Lung (tissue), 12 donors: ENCODE measurements around the gene DTX3. TPM values are rescaled to one million over a fixed set of nuclear protein-coding genes. Genes with fewer than 3 reads are reported as not detected.
"Not testable (repeated sequence)": the region's sequence is repeated elsewhere in the genome, so short reads cannot be mapped to it uniquely, and the experiment has no call there.

ENCODE experiments used
- ATAC-seq: fragments of 200-7000 bp; cut with Tn5 transposase; one replicate; pipeline ENCODE4 v1.9.1; 2020; ENCODE audit warnings: moderate number of reproducible peaks; ENCODE audit not compliant: insufficient read depth, low FRiP score
- DNase-seq, 3 donors: peaks; one replicate each; pipeline ENCODE4 v3.0.0-alpha.2; 2013 to 2017
- H3K27ac ChIP-seq, 2 donors: one replicate each; pipeline ENCODE4 v1.5.1; 2013; ENCODE audit warnings: mild to moderate bottlenecking in 2 of 2, moderate library complexity in 2 of 2, control low read depth in 1 of 2, inconsistent platforms in 1 of 2, low read depth in 1 of 2, low read length in 1 of 2
- H3K27me3 ChIP-seq, 3 donors: one replicate each; pipeline ENCODE4 v1.5.1; 2013; ENCODE audit warnings: low read length in 2 of 3; ENCODE audit not compliant: control insufficient read depth in 3 of 3, insufficient read depth in 3 of 3
- H3K36me3 ChIP-seq, 4 donors: one replicate each; pipeline ENCODE4 v1.5.1; 2013; ENCODE audit warnings: low read length in 4 of 4, mild to moderate bottlenecking in 1 of 4, moderate library complexity in 1 of 4; ENCODE audit not compliant: control insufficient read depth in 4 of 4, insufficient read depth in 4 of 4
- H3K4me1 ChIP-seq, 5 donors: one replicate each; pipeline ENCODE4 v1.5.1; 2013; ENCODE audit warnings: low read length in 5 of 5, mild to moderate bottlenecking in 2 of 5, moderate library complexity in 1 of 5; ENCODE audit not compliant: control insufficient read depth in 5 of 5, insufficient read depth in 5 of 5
- H3K4me3 ChIP-seq: one replicate; pipeline ENCODE4 v1.5.1; 2013; ENCODE audit warnings: mild to moderate bottlenecking, control low read depth, moderate library complexity
- H3K9ac ChIP-seq, 2 donors: one replicate each; pipeline ENCODE4 v1.5.1; 2013; ENCODE audit warnings: low read length in 2 of 2, control low read depth in 1 of 2; ENCODE audit not compliant: insufficient read depth in 1 of 2
- H3K9me3 ChIP-seq, 4 donors: one replicate each; pipeline ENCODE4 v1.5.1; 2013; ENCODE audit warnings: low read length in 3 of 4, mild to moderate bottlenecking in 1 of 4, moderate library complexity in 1 of 4; ENCODE audit not compliant: control insufficient read depth in 4 of 4, insufficient read depth in 3 of 4
- WGBS, 2 donors: extraction: QIAGEN DNeasy Blood & Tissue Kit; methylation state at CpG; one replicate each; pipeline ENCODE4 v1.1.7; 2013; 5-methylcytosine and 5-hydroxymethylcytosine counted together
- polyA plus RNA-seq, 2 donors: library from polyadenylated mRNA; stranded (reverse); fragments of 200-250 nt; gene quantifications; one replicate each; pipeline ENCODE4 v1.2.1, GENCODE V29; 2013
- total RNA-seq, 2 donors: library from RNA; depleted of rRNA in 1 of 2; stranded (reverse); fragments of >200 nt in 1 of 2; gene quantifications; one replicate each; pipeline ENCODE4 v1.2.1, GENCODE V29; 2014 to 2021
- TF ChIP-seq, protein P1 (sequence below): IDR thresholded peaks from 2 replicates; pipeline ENCODE4 v1.5.1; 2012; ENCODE audit warnings: mild to moderate bottlenecking; ENCODE audit errors: control extremely low read depth, extremely low read depth
- donor health status: control.
- donor health status: control.
- donor health status: Bipolar disorder and iron deficiency.
- donor health status: healthy.
- donor health status: DM: yes; HTN: yes; CAD: no.

Gene DTX3
- total and polyA plus RNA-seq, 4 donors: 13.9 to 40.1 (median 24.9) TPM

DNA sequence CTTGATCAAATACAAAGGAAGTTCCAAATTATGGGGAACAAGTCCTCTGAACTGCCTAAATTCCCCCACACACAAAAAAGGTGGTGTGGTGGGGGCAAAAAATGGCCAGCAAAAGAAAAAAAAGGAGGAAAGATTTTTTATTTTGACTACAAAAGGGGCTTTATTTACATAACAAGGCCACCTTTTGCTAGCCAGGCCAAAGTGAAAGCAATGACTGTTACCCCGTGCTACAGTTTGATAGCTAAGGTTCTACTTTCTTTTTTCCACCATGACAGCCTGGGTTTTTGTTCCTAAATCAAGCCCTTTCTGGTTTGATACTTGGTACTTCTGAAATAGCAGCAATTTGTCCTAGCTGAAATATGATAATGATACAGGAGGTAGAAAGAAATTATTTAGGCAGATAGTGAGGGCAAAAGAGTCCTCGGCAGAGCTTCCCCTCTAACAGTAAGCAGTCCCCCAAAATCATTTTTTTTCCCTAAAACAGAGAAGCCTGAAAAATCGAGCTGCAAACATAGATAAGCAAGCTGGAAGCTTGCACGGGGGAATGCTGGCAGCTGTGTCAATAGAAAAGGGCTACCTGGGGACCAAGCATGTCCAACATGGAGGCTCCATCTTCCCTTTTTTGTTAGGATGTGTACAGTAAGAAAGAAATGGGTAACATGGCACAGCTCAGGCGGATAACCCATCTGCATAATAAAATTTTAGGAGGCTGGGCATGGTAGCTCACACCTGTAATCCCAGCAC lies 37.2 kb downstream of the DTX3 start:
- H3K27ac ChIP-seq: no peak overlapping the region
- peaks cover 0 to 16% (median 2%) of the 10 kb centered on the region in 3 donors for H3K27me3 ChIP-seq
- no peak for ATAC-seq
- no peak overlapping the region for H3K4me3 ChIP-seq
- no peak overlapping the region for H3K9ac ChIP-seq
- 56 to 63% methylated on average over 5 of the region's 5 CpGs for WGBS, 2 donors
- H3K4me1 ChIP-seq: no peaks in the 10 kb centered on the region
- DNase-seq: no peak
- H3K9me3 ChIP-seq: no peaks in the 10 kb centered on the region
- TF ChIP-seq, protein P1, sequence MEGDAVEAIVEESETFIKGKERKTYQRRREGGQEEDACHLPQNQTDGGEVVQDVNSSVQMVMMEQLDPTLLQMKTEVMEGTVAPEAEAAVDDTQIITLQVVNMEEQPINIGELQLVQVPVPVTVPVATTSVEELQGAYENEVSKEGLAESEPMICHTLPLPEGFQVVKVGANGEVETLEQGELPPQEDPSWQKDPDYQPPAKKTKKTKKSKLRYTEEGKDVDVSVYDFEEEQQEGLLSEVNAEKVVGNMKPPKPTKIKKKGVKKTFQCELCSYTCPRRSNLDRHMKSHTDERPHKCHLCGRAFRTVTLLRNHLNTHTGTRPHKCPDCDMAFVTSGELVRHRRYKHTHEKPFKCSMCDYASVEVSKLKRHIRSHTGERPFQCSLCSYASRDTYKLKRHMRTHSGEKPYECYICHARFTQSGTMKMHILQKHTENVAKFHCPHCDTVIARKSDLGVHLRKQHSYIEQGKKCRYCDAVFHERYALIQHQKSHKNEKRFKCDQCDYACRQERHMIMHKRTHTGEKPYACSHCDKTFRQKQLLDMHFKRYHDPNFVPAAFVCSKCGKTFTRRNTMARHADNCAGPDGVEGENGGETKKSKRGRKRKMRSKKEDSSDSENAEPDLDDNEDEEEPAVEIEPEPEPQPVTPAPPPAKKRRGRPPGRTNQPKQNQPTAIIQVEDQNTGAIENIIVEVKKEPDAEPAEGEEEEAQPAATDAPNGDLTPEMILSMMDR: no peak
- no peaks in the 10 kb centered on the region for H3K36me3 ChIP-seq

DNA sequence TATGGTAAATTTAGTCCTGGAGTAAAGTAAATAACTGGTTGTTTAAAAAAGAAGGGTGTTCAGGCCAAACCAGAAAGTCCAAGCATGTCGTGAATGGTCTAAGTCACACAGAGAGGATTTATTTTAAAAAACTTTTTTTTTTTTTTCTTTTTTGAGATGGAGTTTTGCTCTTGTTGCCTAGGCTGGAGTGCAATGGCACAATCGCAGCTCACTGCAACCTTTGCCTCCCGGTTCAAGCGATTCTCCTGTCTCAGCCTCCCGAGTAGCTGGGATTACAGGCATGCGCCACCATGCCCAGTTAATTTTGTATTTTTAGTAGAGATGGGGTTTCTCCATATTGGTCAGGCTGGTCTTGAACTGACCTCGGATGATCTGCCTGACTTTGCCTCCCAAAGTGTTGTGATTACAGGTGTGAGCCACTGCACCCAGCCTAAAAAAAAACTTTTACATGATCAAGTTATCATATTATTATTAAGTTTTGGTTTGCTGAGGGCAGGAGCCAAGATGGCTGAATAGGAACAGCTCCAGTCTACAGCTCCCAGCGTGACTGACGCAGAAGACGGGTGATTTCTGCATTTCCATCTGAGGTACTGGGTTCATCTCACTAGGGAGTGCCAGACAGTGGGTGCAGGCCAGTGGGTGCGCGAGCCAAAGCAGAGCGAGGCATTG lies 41.5 kb downstream of the DTX3 start:
- DNase-seq: peak in 1 of 3 donors; percentile 31
- H3K36me3 ChIP-seq, H3K27ac ChIP-seq, H3K27me3 ChIP-seq, H3K4me3 ChIP-seq, H3K9ac ChIP-seq, H3K9me3 ChIP-seq, ATAC-seq, H3K4me1 ChIP-seq: not testable (repeated sequence)
- WGBS, 2 donors: 78 to 82% methylated on average over 13 of the region's 13 CpGs

DNA sequence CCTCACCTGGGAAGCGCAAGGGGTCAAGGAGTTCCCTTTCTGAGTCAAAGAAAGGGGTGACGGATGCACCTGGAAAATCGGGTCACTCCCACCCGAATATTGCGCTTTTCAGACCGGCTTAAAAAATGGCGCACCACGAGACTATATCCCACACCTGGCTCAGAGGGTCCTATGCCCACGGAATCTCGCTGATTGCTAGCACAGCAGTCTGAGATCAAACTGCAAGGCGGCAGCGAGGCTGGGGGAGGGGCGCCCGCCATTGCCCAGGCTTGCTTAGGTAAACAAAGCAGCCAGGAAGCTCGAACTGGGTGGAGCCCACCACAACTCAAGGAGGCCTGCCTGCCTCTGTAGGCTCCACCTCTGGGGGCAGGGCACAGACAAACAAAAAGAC lies 42.0 kb downstream of the DTX3 start:
- DNase-seq, H3K4me3 ChIP-seq, H3K9ac ChIP-seq, H3K9me3 ChIP-seq, H3K4me1 ChIP-seq, ATAC-seq, H3K27me3 ChIP-seq, H3K36me3 ChIP-seq, H3K27ac ChIP-seq: not testable (repeated sequence)
- 93 to 96% methylated on average over 6 to 10 of the region's 15 CpGs for WGBS, 2 donors

DNA sequence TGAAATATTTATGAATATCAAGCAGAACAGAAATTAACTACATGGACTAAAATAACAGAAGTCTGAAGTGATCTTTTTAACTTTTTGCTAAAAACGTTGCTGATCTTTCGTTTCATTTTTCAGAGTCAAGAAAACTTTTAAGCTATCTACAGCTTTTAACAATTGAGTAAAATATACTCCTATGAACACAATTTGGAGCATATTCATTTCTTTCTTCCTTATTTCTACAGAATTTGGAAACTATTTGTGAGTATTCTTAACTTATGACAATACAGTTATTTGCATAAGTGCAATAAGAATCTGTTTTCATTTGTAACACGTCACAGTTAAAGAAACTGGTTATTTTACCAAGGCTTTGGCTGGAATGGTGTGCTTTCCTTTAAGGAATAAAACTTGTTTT lies 49.4 kb downstream of the DTX3 start:
- Histone ChIP-seq H3K36me3 (no peaks in the 10 kb centered on the region), H3K9ac (no peak overlapping the region), H3K4me3 (no peak overlapping the region), H3K4me1 (peaks cover 0 to 2% (median 0%) of the 10 kb centered on the region in 5 donors), H3K27ac (no peak overlapping the region), H3K9me3 (peaks cover 0 to 2% (median 0%) of the 10 kb centered on the region in 4 donors), H3K27me3 (no peaks in the 10 kb centered on the region)
- TF ChIP-seq, protein P1: no peak
- WGBS, 2 donors: 65 to 70% methylated on average over 3 of the region's 3 CpGs
- ATAC-seq (no peak), DNase-seq (no peak)
